Activated CD4-positive, alpha-beta memory T cell treated with anti-CD3 and anti-CD28 coated beads for 36 hours (primary cell): ENCODE data around the gene PPOX. TPM values are rescaled to one million over a fixed set of nuclear protein-coding genes. Genes with fewer than 3 reads are reported as not detected.

Experiments used
- CTCF ChIA-PET: fragments of 350-600 bp; sonication (Branson Sonifier 250); formaldehyde crosslinking; loops from one replicate; lab custom pipeline; 2021; ENCODE audit warnings: antibody characterized with exemption, inconsistent platforms; lab: Charles Lee
- POLR2A ChIA-PET: fragments of 350-600 bp; sonication (Branson Sonifier 250); formaldehyde crosslinking; loops from one replicate; lab custom pipeline; 2021; ENCODE audit warnings: antibody characterized with exemption; lab: Charles Lee
- DNase-seq: peaks from one replicate; pipeline ENCODE4 v3.0.0-alpha.2; 2020
- H3K27ac Mint-ChIP-seq: one replicate; pipeline ENCODE4 v1.8.0; 2021; ENCODE audit warnings: mixed read lengths
- H3K27me3 Mint-ChIP-seq: one replicate; pipeline ENCODE4 v1.8.0; 2021; ENCODE audit warnings: mixed read lengths
- H3K36me3 Mint-ChIP-seq: one replicate; pipeline ENCODE4 v1.8.0; 2021; ENCODE audit warnings: mixed read lengths
- H3K4me1 Mint-ChIP-seq: one replicate; pipeline ENCODE4 v1.8.0; 2021; ENCODE audit warnings: low read depth, mixed read lengths
- H3K4me3 Mint-ChIP-seq: one replicate; pipeline ENCODE4 v1.8.0; 2021; ENCODE audit warnings: mild to moderate bottlenecking, mixed read lengths
- H3K9me3 Mint-ChIP-seq: one replicate; pipeline ENCODE4 v1.8.0; 2021; ENCODE audit warnings: mixed read lengths
- intact Hi-C: fragments of 100-400 bp; cut with micrococcal nuclease; formaldehyde crosslinking; loops from one replicate; pipeline ENCODE4 v1.15.1; 2023
- total RNA-seq, 2 experiments: library from RNA; stranded (reverse); gene quantifications; one replicate each; pipeline ENCODE4 v1.2.3, GENCODE V29; 2021

Gene PPOX
- total RNA-seq, 2 experiments from 2014 or later = 27.0 to 30.7 TPM

GRCh38 chr1:161198897-161199431, 32.7 kb downstream of the PPOX start, which contains the start of gene ADAMTS4:
Gene ADAMTS4, minus strand, starts transcription at chr1:161199054. Its CDS starts 427 bp downstream, at chr1:161198627.
- Mint-ChIP-seq H3K36me3 (peaks cover 5% of the 10 kb centered on the region), H3K4me3 (no peak within 1 kb of the TSS), H3K27ac (peak within 1 kb of the TSS; percentile 87), H3K4me1 (peaks cover 46% of the 10 kb centered on the region), H3K27me3 (no peaks in the 10 kb centered on the region), H3K9me3 (no peaks in the 10 kb centered on the region)
- POLR2A ChIA-PET = no interaction called here
- DNase-seq = no peak
- CTCF ChIA-PET = interaction anchor here (1.0 to 2.8 kb wide), 3 partner anchors 13 to 27 kb away, joined by 3 to 16 read pairs (median 6); partner anchors contain the start of gene TOMM40L
- intact Hi-C loops = no loop called here

- DNase-seq = no peak
- no peaks in the 10 kb centered on the region for H3K9me3 Mint-ChIP-seq
- peak overlapping the region; percentile 87 for H3K27ac Mint-ChIP-seq
- H3K4me3 Mint-ChIP-seq = no peak overlapping the region
- intact Hi-C loops = loop anchor here (5.0 kb wide), 1 partner anchor 188 kb away; no protein-coding TSS in a partner anchor
- no peaks in the 10 kb centered on the region for H3K27me3 Mint-ChIP-seq
- H3K36me3 Mint-ChIP-seq = peaks cover 11% of the 10 kb centered on the region
- ChIA-PET CTCF (interaction anchor here (1.0 to 2.8 kb wide), 3 partner anchors 14 to 27 kb away, joined by 3 to 16 read pairs (median 6); partner anchors contain the start of gene TOMM40L), POLR2A (no interaction called here)
- H3K4me1 Mint-ChIP-seq = peaks cover 51% of the 10 kb centered on the region
Measured at GRCh38 chr1:161199506-161200139, 33.4 kb downstream of the PPOX start.

- peak overlapping the region; percentile 87 for H3K27ac Mint-ChIP-seq
- intact Hi-C loops = loop anchor here (5.0 kb wide), 1 partner anchor 187 kb away; no protein-coding TSS in a partner anchor
- H3K4me3 Mint-ChIP-seq = peak overlapping the region; percentile 13
- CTCF ChIA-PET = interaction anchor here (3.4 to 7.6 kb wide), 3 partner anchors 8 to 182 kb away, joined by 22 to 103 read pairs (median 68); partner anchors contain the start of gene TOMM40L
- peaks cover 14% of the 10 kb centered on the region for H3K36me3 Mint-ChIP-seq
- no peaks in the 10 kb centered on the region for H3K9me3 Mint-ChIP-seq
- DNase-seq = peak; percentile 40
- H3K4me1 Mint-ChIP-seq = peaks cover 52% of the 10 kb centered on the region
- no peaks in the 10 kb centered on the region for H3K27me3 Mint-ChIP-seq
- POLR2A ChIA-PET = interaction anchor here (1.0 to 3.3 kb wide), 4 partner anchors 25 to 155 kb away, joined by 3 to 11 read pairs (median 3); partner anchors contain the start of genes PPOX, TOMM40L and USF1
Measured at GRCh38 chr1:161200421-161200991, 34.3 kb downstream of the PPOX start.

- DNase-seq = no peak
- Mint-ChIP-seq H3K27me3 (no peaks in the 10 kb centered on the region), H3K27ac (peak overlapping the region; percentile 87), H3K9me3 (no peaks in the 10 kb centered on the region), H3K4me3 (peak overlapping the region; percentile 88), H3K36me3 (peaks cover 16% of the 10 kb centered on the region), H3K4me1 (peaks cover 55% of the 10 kb centered on the region)
- POLR2A ChIA-PET = interaction anchor here (0.6 to 3.3 kb wide), 17 partner anchors 9 to 486 kb away, joined by 3 to 20 read pairs (median 3); partner anchors contain the start of genes PPOX, TOMM40L and USF1
- CTCF ChIA-PET = interaction anchor here (0.7 to 7.6 kb wide), 11 partner anchors 8 to 182 kb away, joined by 3 to 103 read pairs (median 6); partner anchors contain the start of genes PPOX, SDHC and TOMM40L
- intact Hi-C loops = loop anchor here (5.0 kb wide), 1 partner anchor 186 kb away; no protein-coding TSS in a partner anchor
Measured at GRCh38 chr1:161200992-161201835, 35.0 kb downstream of the PPOX start.

- Mint-ChIP-seq H3K9me3 (no peaks in the 10 kb centered on the region), H3K27me3 (no peaks in the 10 kb centered on the region), H3K4me1 (peaks cover 59% of the 10 kb centered on the region), H3K4me3 (peak within 1 kb of the TSS; percentile 88), H3K27ac (peak within 1 kb of the TSS; percentile 87), H3K36me3 (peaks cover 21% of the 10 kb centered on the region)
- POLR2A ChIA-PET = interaction anchor here (0.5 to 3.3 kb wide), 19 partner anchors 9 to 487 kb away, joined by 3 to 20 read pairs (median 3); partner anchors contain the start of genes DEDD, PPOX, TOMM40L and USF1
- CTCF ChIA-PET = interaction anchor here (0.7 to 7.6 kb wide), 14 partner anchors 9 to 181 kb away, joined by 3 to 103 read pairs (median 4); partner anchors contain the start of genes CFAP126, PPOX, SDHC and TOMM40L
- intact Hi-C loops = loop anchor here (1.0 to 5.0 kb wide), 4 partner anchors 17 to 185 kb away; partner anchors contain the start of gene SDHC
- peak; percentile 97 for DNase-seq
Measured at GRCh38 chr1:161201836-161202712, 35.8 kb downstream of the PPOX start, which contains the start of gene NDUFS2. Gene NDUFS2, plus strand, starts transcription at chr1:161202367. Its CDS starts 19 bp downstream, at chr1:161202386.

- H3K36me3 Mint-ChIP-seq = peaks cover 41% of the 10 kb centered on the region
- no peak for DNase-seq
- intact Hi-C loops = no loop called here
- no peak overlapping the region for H3K4me3 Mint-ChIP-seq
- H3K9me3 Mint-ChIP-seq = no peaks in the 10 kb centered on the region
- peaks cover 44% of the 10 kb centered on the region for H3K4me1 Mint-ChIP-seq
- POLR2A ChIA-PET = interaction anchor here (1.6 kb wide), 1 partner anchor 19 kb away, joined by 4 read pairs; the partner anchor contains the start of gene TOMM40L
- H3K27ac Mint-ChIP-seq = no peak overlapping the region
- H3K27me3 Mint-ChIP-seq = no peaks in the 10 kb centered on the region
- CTCF ChIA-PET = interaction anchor here (2.5 to 7.6 kb wide), 3 partner anchors 14 to 176 kb away, joined by 10 to 103 read pairs (median 68); partner anchors contain the start of gene TOMM40L
Measured at GRCh38 chr1:161206411-161207140, 40.4 kb downstream of the PPOX start.

- DNase-seq = no peak
- Mint-ChIP-seq H3K9me3 (no peaks in the 10 kb centered on the region), H3K36me3 (peaks cover 47% of the 10 kb centered on the region), H3K27me3 (no peaks in the 10 kb centered on the region), H3K4me3 (no peak overlapping the region), H3K4me1 (peaks cover 40% of the 10 kb centered on the region), H3K27ac (no peak overlapping the region)
- CTCF ChIA-PET = interaction anchor here (7.2 to 7.6 kb wide), 2 partner anchors 14 to 19 kb away, joined by 68 to 103 read pairs; partner anchors contain the start of gene TOMM40L
- POLR2A ChIA-PET = interaction anchor here (1.6 kb wide), 1 partner anchor 19 kb away, joined by 4 read pairs; the partner anchor contains the start of gene TOMM40L
- intact Hi-C loops = no loop called here
Measured at GRCh38 chr1:161207173-161207572, 40.9 kb downstream of the PPOX start.

GRCh38 chr1:161209790-161210409, 43.7 kb downstream of the PPOX start:
- intact Hi-C loops = loop anchor here (1.0 kb wide), 1 partner anchor 15 kb away; no protein-coding TSS in a partner anchor
- POLR2A ChIA-PET = interaction anchor here (1.5 to 1.9 kb wide), 2 partner anchors 8 to 16 kb away, joined by 6 to 7 read pairs; partner anchors contain the start of genes NDUFS2 and TOMM40L

GRCh38 chr1:161214369-161214768, 48.1 kb downstream of the PPOX start:
- intact Hi-C loops = no loop called here
- Mint-ChIP-seq H3K4me3 (no peak overlapping the region), H3K27ac (no peak overlapping the region), H3K36me3 (peaks cover 41% of the 10 kb centered on the region), H3K27me3 (no peaks in the 10 kb centered on the region), H3K9me3 (no peaks in the 10 kb centered on the region), H3K4me1 (peaks cover 34% of the 10 kb centered on the region)
- ChIA-PET CTCF (no interaction called here), POLR2A (interaction anchor here (0.6 kb wide), 1 partner anchor 11 kb away, joined by 3 read pairs; the partner anchor contains the start of gene TOMM40L)
- no peak for DNase-seq

More at GRCh38 chr1:161209790-161210409, 43.7 kb downstream of the PPOX start:
- H3K4me1 Mint-ChIP-seq = peaks cover 21% of the 10 kb centered on the region
- CTCF ChIA-PET = interaction anchor here (0.9 to 4.9 kb wide), 12 partner anchors 9 to 170 kb away, joined by 3 to 74 read pairs (median 5); partner anchors contain the start of genes APOA2, PPOX and TOMM40L
- H3K27me3 Mint-ChIP-seq = no peaks in the 10 kb centered on the region
- H3K4me3 Mint-ChIP-seq = no peak overlapping the region
- peak overlapping the region; percentile 5 for H3K27ac Mint-ChIP-seq
- DNase-seq = peak; percentile 83
- peaks cover 53% of the 10 kb centered on the region for H3K36me3 Mint-ChIP-seq
- no peaks in the 10 kb centered on the region for H3K9me3 Mint-ChIP-seq
